ENCODE results near the gene CIB1. TPM values are rescaled to one million over a fixed set of nuclear protein-coding genes. Genes with fewer than 3 reads are reported as not detected.
A peak's percentile ranks its signal among the peaks of the same experiment; 100 is the strongest.

CIB1 gene
- total and polyA plus RNA-seq, 10 of the 15 experiments (the other 5 are each of a cell fraction or from before 2014, with no cell fraction given): 10.8 to 155 (median 81.9) TPM

GRCh38 chr15:90230610-90231009 lies 3.1 kb downstream of the CIB1 start:
- peak overlapping the region; percentile 66 for H3K27ac ChIP-seq (ENCODE audit: control insufficient read depth, insufficient read depth)
- peaks cover 19% of the 10 kb centered on the region for H3K79me2 ChIP-seq (ENCODE audit: control insufficient read depth, insufficient read depth, low read length)
- CTCF ChIA-PET: interaction anchor here (1.0 to 4.8 kb wide), 9 partner anchors 9 to 131 kb away, joined by 3 to 38 read pairs (median 5); partner anchors contain the start of gene SEMA4B
- peaks cover 15 to 16% of the 10 kb centered on the region in 2 experiments; a peak in 3 of 4 replicates for H3K36me3 ChIP-seq (ENCODE audit: control insufficient read depth in 2 of 2, insufficient read depth in 2 of 2, low read length in 1 of 2)
- in situ Hi-C loops (cut with MboI) (no loop called here), intact Hi-C loops (cut with micrococcal nuclease; ENCODE audit: unreplicated experiment) (loop anchor here (5.0 kb wide), 5 partner anchors 38 to 432 kb away; partner anchors contain the start of gene AP3S2)
- H3K27me3 ChIP-seq (replicated peaks in 1 of 2; ENCODE audit: control insufficient read depth in 2 of 2, insufficient read depth in 2 of 2, low read length in 1 of 2): no peaks in the 10 kb centered on the region
- POLR2A ChIA-PET: interaction anchor here (0.6 to 4.9 kb wide), 7 partner anchors 24 to 230 kb away, joined by 3 to 31 read pairs (median 5); partner anchors contain the start of gene SEMA4B
- H3K9me3 ChIP-seq (replicated peaks; ENCODE audit: control insufficient read depth, insufficient read depth, low read length): no peaks in the 10 kb centered on the region
- BruUV-seq (replicated peaks): no TSS peak
- peaks cover 28% of the 10 kb centered on the region for H3K4me1 ChIP-seq (ENCODE audit: control insufficient read depth, insufficient read depth, low read length)
- WGBS (ENCODE audit: insufficient coverage, insufficient replicate concordance, low lambda C conversion rate, missing lambda C conversion rate): 78% methylated on average over 8 of the region's 8 CpGs
- no peak for ATAC-seq
- peak overlapping the region; percentile 42; the same call in 1 of the 2 replicates for H3K4me3 ChIP-seq
- H3K9ac ChIP-seq (ENCODE audit: control insufficient read depth, insufficient read depth, low read length): peak overlapping the region; percentile 85; the same call in 1 of the 2 replicates
- no peak for DNase-seq (ENCODE audit: low read depth, low spot score)
- peak overlapping the region; percentile 88 for H3K4me2 ChIP-seq (ENCODE audit: control insufficient read depth, insufficient read depth)
- RAD21 ChIA-PET (ENCODE audit: unreplicated experiment): interaction anchor here (1.0 to 2.6 kb wide), 5 partner anchors 10 to 81 kb away, joined by 3 to 22 read pairs (median 5); no protein-coding TSS in a partner anchor
- H4K20me1 ChIP-seq (ENCODE audit: control insufficient read depth, insufficient read depth): no peaks in the 10 kb centered on the region
- SMC1A ChIA-PET (ENCODE audit: uncharacterized antibody, unreplicated experiment): interaction anchor here (0.7 to 4.5 kb wide), 13 partner anchors 9 to 124 kb away, joined by 3 to 70 read pairs (median 5); no protein-coding TSS in a partner anchor
- TF ChIP-seq NRF1 (conservative IDR thresholded peaks at IDR 0.05; ENCODE audit: low read depth, low read length) (no peak), MYB (IDR thresholded peaks at IDR 0.05; ENCODE audit: borderline replicate concordance, low read depth, low read length) (no peak), NFIC (IDR thresholded peaks at IDR 0.05; ENCODE audit: low read depth, low read length) (no peak), TCF3 (IDR thresholded peaks at IDR 0.05; ENCODE audit: borderline replicate concordance, insufficient read depth, low read depth, low read length) (no peak), KDM1A (IDR thresholded peaks at IDR 0.05; ENCODE audit: borderline replicate concordance) (no peak), USF2 (IDR thresholded peaks at IDR 0.05; ENCODE audit: borderline replicate concordance, low read depth, low read length) (no peak), ZBED1 (IDR thresholded peaks at IDR 0.05; ENCODE audit: borderline replicate concordance) (no peak), ZBTB33 (IDR thresholded peaks at IDR 0.05) (no peak), ATF2 (IDR thresholded peaks at IDR 0.05; ENCODE audit: low read length) (no peak), SMAD1 (IDR thresholded peaks at IDR 0.05; ENCODE audit: low read depth, partially characterized antibody) (no peak)
- H2AFZ ChIP-seq (ENCODE audit: control insufficient read depth, low read depth, low read length): no peak overlapping the region
- no peak for FAIRE-seq
